ENCODE results near the gene ALPK3. TPM values are rescaled to one million over a fixed set of nuclear protein-coding genes. Genes with fewer than 3 reads are reported as not detected.

The ALPK3 gene
- total RNA-seq, 1 experiment from 2014 or later = 16.5 TPM

DNA sequence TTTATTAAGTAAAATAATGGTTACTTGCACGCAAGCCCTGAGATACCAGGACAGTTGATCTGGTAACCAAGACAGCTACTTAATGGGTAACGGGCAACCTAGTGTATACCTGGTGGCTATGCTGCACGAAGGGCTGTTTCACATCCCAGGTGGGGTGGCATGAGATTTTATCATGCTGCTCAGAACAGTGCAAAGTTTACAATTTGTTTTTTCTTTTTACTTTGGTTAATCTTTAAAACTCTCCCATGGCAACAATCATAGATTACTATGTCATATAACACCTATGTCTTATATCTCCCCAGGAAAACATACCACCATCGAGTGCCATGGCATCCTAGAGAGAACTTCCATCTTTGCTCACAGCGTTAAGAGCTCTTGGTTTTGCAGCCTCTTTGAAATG is 35.1 kb downstream of the ALPK3 start (continued):
- TF ChIP-seq, protein P1, sequence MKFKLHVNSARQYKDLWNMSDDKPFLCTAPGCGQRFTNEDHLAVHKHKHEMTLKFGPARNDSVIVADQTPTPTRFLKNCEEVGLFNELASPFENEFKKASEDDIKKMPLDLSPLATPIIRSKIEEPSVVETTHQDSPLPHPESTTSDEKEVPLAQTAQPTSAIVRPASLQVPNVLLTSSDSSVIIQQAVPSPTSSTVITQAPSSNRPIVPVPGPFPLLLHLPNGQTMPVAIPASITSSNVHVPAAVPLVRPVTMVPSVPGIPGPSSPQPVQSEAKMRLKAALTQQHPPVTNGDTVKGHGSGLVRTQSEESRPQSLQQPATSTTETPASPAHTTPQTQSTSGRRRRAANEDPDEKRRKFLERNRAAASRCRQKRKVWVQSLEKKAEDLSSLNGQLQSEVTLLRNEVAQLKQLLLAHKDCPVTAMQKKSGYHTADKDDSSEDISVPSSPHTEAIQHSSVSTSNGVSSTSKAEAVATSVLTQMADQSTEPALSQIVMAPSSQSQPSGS (CRISPR knock-in tag; IDR thresholded peaks at IDR 0.05; ENCODE audit: borderline replicate concordance, low read depth) = no peak
- no peak for TF ChIP-seq E2F5 (CRISPR knock-in tag; IDR thresholded peaks at IDR 0.05)
- TF ChIP-seq SP1 (CRISPR knock-in tag; conservative IDR thresholded peaks at IDR 0.05) = no peak
- TF ChIP-seq MXD4 (CRISPR knock-in tag; IDR thresholded peaks at IDR 0.05; ENCODE audit: borderline replicate concordance) = no peak

- H3K9me3 Mint-ChIP-seq = no peaks in the 10 kb centered on the region
- H3K4me3 Mint-ChIP-seq = no peak overlapping the region
- no peaks in the 10 kb centered on the region for H3K27me3 Mint-ChIP-seq (ENCODE audit: low read depth)
- ATAC-seq = no peak
- ChIA-PET POLR2A (no interaction called here), CTCF (interaction anchor here (1.0 kb wide), 1 partner anchor 9 kb away, joined by 3 read pairs; no protein-coding TSS in a partner anchor)
- H3K27ac Mint-ChIP-seq = peak overlapping the region; percentile 8; the same call in 1 of the 2 replicates
- peaks cover 4% of the 10 kb centered on the region for H3K36me3 Mint-ChIP-seq
- TF ChIP-seq TCF7 (CRISPR knock-in tag; IDR thresholded peaks at IDR 0.05; ENCODE audit: low read depth) = no peak
- TF ChIP-seq ZNF416 (CRISPR knock-in tag; IDR thresholded peaks at IDR 0.05) = no peak
- no peaks in the 10 kb centered on the region for H3K4me1 Mint-ChIP-seq
- DNase-seq (ENCODE audit: low spot score) = no peak
These were observed 38.0 kb downstream of the ALPK3 start for GRCh38 chr15:84855136-84855535.

GRCh38 chr15:84855765-84856164 is 38.6 kb downstream of the ALPK3 start:
- CTCF ChIA-PET = no interaction called here
- DNase-seq (ENCODE audit: low spot score) (no peak), ATAC-seq (no peak)
- Mint-ChIP-seq H3K4me3 (no peak overlapping the region), H3K9me3 (no peaks in the 10 kb centered on the region), H3K27me3 (ENCODE audit: low read depth) (no peaks in the 10 kb centered on the region), H3K4me1 (no peaks in the 10 kb centered on the region), H3K36me3 (peaks cover 4% of the 10 kb centered on the region), H3K27ac (no peak overlapping the region)
- POLR2A ChIA-PET = no interaction called here
- no peak for TF ChIP-seq ZNF317 (CRISPR knock-in tag; IDR thresholded peaks at IDR 0.05; ENCODE audit: borderline replicate concordance, low read depth)
- no peak for TF ChIP-seq FOXP1 (CRISPR knock-in tag; IDR thresholded peaks at IDR 0.05; ENCODE audit: borderline replicate concordance)
- TF ChIP-seq NFATC4 (CRISPR knock-in tag; IDR thresholded peaks at IDR 0.05) = no peak
- no peak for TF ChIP-seq CREM (CRISPR knock-in tag; IDR thresholded peaks at IDR 0.05)
- TF ChIP-seq ETV6 (CRISPR knock-in tag; IDR thresholded peaks at IDR 0.05) = no peak
- no peak for TF ChIP-seq ZBTB21 (CRISPR knock-in tag; IDR thresholded peaks at IDR 0.05; ENCODE audit: borderline replicate concordance)
- TF ChIP-seq NR3C1 (CRISPR knock-in tag; conservative IDR thresholded peaks at IDR 0.05; ENCODE audit: low read depth) = no peak
- no peak for TF ChIP-seq ZNF138 (CRISPR knock-in tag; conservative IDR thresholded peaks at IDR 0.05)
- no peak for TF ChIP-seq ZNF263 (CRISPR knock-in tag; IDR thresholded peaks at IDR 0.05; ENCODE audit: low read depth)
- TF ChIP-seq JUN (CRISPR knock-in tag; IDR thresholded peaks at IDR 0.05) = no peak
- TF ChIP-seq, protein P2, sequence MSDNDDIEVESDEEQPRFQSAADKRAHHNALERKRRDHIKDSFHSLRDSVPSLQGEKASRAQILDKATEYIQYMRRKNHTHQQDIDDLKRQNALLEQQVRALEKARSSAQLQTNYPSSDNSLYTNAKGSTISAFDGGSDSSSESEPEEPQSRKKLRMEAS (CRISPR knock-in tag; IDR thresholded peaks at IDR 0.05) = no peak
- TF ChIP-seq, protein P3, sequence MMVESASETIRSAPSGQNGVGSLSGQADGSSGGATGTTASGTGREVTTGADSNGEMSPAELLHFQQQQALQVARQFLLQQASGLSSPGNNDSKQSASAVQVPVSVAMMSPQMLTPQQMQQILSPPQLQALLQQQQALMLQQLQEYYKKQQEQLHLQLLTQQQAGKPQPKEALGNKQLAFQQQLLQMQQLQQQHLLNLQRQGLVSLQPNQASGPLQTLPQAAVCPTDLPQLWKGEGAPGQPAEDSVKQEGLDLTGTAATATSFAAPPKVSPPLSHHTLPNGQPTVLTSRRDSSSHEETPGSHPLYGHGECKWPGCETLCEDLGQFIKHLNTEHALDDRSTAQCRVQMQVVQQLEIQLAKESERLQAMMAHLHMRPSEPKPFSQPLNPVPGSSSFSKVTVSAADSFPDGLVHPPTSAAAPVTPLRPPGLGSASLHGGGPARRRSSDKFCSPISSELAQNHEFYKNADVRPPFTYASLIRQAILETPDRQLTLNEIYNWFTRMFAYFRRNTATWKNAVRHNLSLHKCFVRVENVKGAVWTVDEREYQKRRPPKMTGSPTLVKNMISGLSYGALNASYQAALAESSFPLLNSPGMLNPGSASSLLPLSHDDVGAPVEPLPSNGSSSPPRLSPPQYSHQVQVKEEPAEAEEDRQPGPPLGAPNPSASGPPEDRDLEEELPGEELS (CRISPR knock-in tag; IDR thresholded peaks at IDR 0.05) = no peak
- no peak for TF ChIP-seq ZNF232 (CRISPR knock-in tag; IDR thresholded peaks at IDR 0.05)
